Panc1 (cell line): ENCODE results near the gene SETD2. TPM values are rescaled to one million over a fixed set of nuclear protein-coding genes. Genes with fewer than 3 reads are reported as not detected.

Experiments
- ATAC-seq: fragments of 200-7000 bp; cut with Tn5 transposase; 2 replicates; pipeline ENCODE4 v1.9.1; 2020; ENCODE audit warnings: mild to moderate bottlenecking, moderate library complexity
- BruUV-seq: library from RNA; stranded (reverse); fragments of 400-500 nt; replicated peaks from 2 replicates; lab custom pipeline; 2021; lab: Mats Ljungman, UMichigan
- CTCF ChIA-PET: fragments of 300-600 bp; sonication (Branson Sonifier 250); formaldehyde crosslinking; loops from one replicate; lab custom pipeline; 2022; ENCODE audit warnings: antibody characterized with exemption; lab: Charles Lee
- POLR2A ChIA-PET: fragments of 300-600 bp; sonication (Branson Sonifier 250); formaldehyde crosslinking; loops from one replicate; lab custom pipeline; 2022; ENCODE audit warnings: antibody characterized with exemption; lab: Charles Lee
- DNase-seq: peaks from one replicate; pipeline ENCODE4 v3.0.0-alpha.2; 2010; ENCODE audit warnings: low read depth, low spot score
- H3K27ac ChIP-seq: 2 replicates; pipeline ENCODE4 v1.5.1; 2011; ENCODE audit warnings: mild to moderate bottlenecking, low read length, inconsistent platforms
- H3K27me3 ChIP-seq: fragments of 200-500 bp; sonication (Bioruptor generic); 2 replicates; pipeline ENCODE4 v1.6.0; 2014; ENCODE audit warnings: low read length, inconsistent platforms; ENCODE audit not compliant: control insufficient read depth, insufficient read depth
- H3K36me3 ChIP-seq: fragments of 200-500 bp; sonication (Bioruptor generic); 2 replicates; pipeline ENCODE4 v1.5.1; 2014; ENCODE audit warnings: inconsistent platforms, mild to moderate bottlenecking, low read length, moderate library complexity; ENCODE audit not compliant: control insufficient read depth, insufficient read depth
- H3K4me1 ChIP-seq: 2 replicates; pipeline ENCODE4 v1.5.1; 2011; ENCODE audit warnings: inconsistent platforms, mild to moderate bottlenecking, low read length, moderate library complexity; ENCODE audit not compliant: control insufficient read depth, insufficient read depth
- H3K4me3 ChIP-seq, 2 experiments: 2 replicates each; pipeline ENCODE4 v1.5.1; 2011 to 2012; ENCODE audit warnings: low read depth in 2 of 2, low read length in 2 of 2, mild to moderate bottlenecking in 2 of 2, inconsistent platforms in 1 of 2, moderate library complexity in 1 of 2
- H3K9me3 ChIP-seq: fragments of 200-500 bp; sonication (Bioruptor generic); 2 replicates; pipeline ENCODE4 v1.5.1; 2014; ENCODE audit warnings: low read depth, mild to moderate bottlenecking, inconsistent platforms, low read length, moderate library complexity; ENCODE audit not compliant: control insufficient read depth, insufficient read depth
- CTCF ChIP-seq: fragments of 450-650 bp; IDR thresholded peaks from 2 replicates; pipeline ENCODE4 v1.5.1; 2017; ENCODE audit warnings: mild to moderate bottlenecking
- POLR2AphosphoS5 ChIP-seq: IDR thresholded peaks from 2 replicates; pipeline ENCODE4 v1.6.1; 2012; ENCODE audit warnings: mild to moderate bottlenecking, low read depth, low read length, moderate library complexity
- REST ChIP-seq, 2 experiments: IDR thresholded peaks; 2 replicates each; pipeline ENCODE4 v1.6.1; 2011 to 2012; ENCODE audit warnings: low read depth in 2 of 2, control low read depth in 1 of 2, low read length in 1 of 2, mild to moderate bottlenecking in 1 of 2, moderate library complexity in 1 of 2; ENCODE audit not compliant: insufficient read depth in 1 of 2
- SIN3A ChIP-seq: IDR thresholded peaks from 2 replicates; pipeline ENCODE4 v1.6.1; 2012; ENCODE audit warnings: low read depth, mild to moderate bottlenecking, low read length, moderate library complexity, borderline replicate concordance; ENCODE audit not compliant: insufficient read depth
- TCF7L2 ChIP-seq: IDR thresholded peaks from 2 replicates; pipeline ENCODE4 v1.6.1; 2011; ENCODE audit warnings: mild to moderate bottlenecking, low read depth, low read length, inconsistent platforms
- in situ Hi-C: cut with HindIII; loops from 2 replicates; pipeline ENCODE4 v1.10.0; 2016; ENCODE audit warnings: low sequenced_read_pairs, low pct_unique_long_range_greater_than_20kb
- intact Hi-C: fragments of 100-400 bp; cut with micrococcal nuclease; formaldehyde crosslinking; loops from one replicate; pipeline ENCODE4 v1.10.0; 2022; ENCODE audit not compliant: unreplicated experiment
- total RNA-seq: library from RNA; stranded (reverse); gene quantifications from one replicate; pipeline ENCODE4 v1.2.1, GENCODE V29; 2021; ENCODE audit not compliant: unreplicated experiment

SETD2 gene
- total RNA-seq, 1 experiment from 2014 or later, result 32.6 TPM

- H3K36me3 ChIP-seq, result no peaks in the 10 kb centered on the region
- no peaks in the 10 kb centered on the region for H3K9me3 ChIP-seq
- POLR2A ChIA-PET, result no interaction called here
- TF ChIP-seq REST (IDR thresholded peaks at IDR 0.05; ENCODE audit: insufficient read depth in 1 of 2, low read depth in 2 of 2, low read length in 1 of 2) (no peak), TCF7L2 (no peak), POLR2AphosphoS5 (no peak), CTCF (no peak), SIN3A (no peak)
- H3K4me1 ChIP-seq, result no peaks in the 10 kb centered on the region
- ATAC-seq, result no peak
- BruUV-seq, result no TSS peak
- no peak for DNase-seq
- intact Hi-C loops, result loop anchor here (10.0 kb wide), 1 partner anchor 70 kb away; no protein-coding TSS in a partner anchor
- no peak overlapping the region for H3K4me3 ChIP-seq
- in situ Hi-C loops, result no loop called here
- H3K27me3 ChIP-seq, result no peaks in the 10 kb centered on the region
- CTCF ChIA-PET, result no interaction called here
- H3K27ac ChIP-seq, result no peak overlapping the region
Observed at GRCh38 chr3:46994801-46995731, 168.8 kb downstream of the SETD2 start.

GRCh38 chr3:46993986-46994385 is 169.9 kb downstream of the SETD2 start:
- Histone ChIP-seq H3K9me3 (no peaks in the 10 kb centered on the region), H3K27me3 (no peaks in the 10 kb centered on the region), H3K27ac (no peak overlapping the region), H3K36me3 (no peaks in the 10 kb centered on the region), H3K4me1 (no peaks in the 10 kb centered on the region), H3K4me3 (no peak overlapping the region)
- ATAC-seq (no peak), DNase-seq (no peak)
- in situ Hi-C loops, result no loop called here
- ChIA-PET CTCF (no interaction called here), POLR2A (no interaction called here)
- no peak for TF ChIP-seq POLR2AphosphoS5
- intact Hi-C loops, result loop anchor here (10.0 kb wide), 1 partner anchor 69 kb away; no protein-coding TSS in a partner anchor
- BruUV-seq, result no TSS peak

- intact Hi-C loops (loop anchor here (10.0 kb wide), 1 partner anchor 68 kb away; no protein-coding TSS in a partner anchor), in situ Hi-C loops (no loop called here)
- Histone ChIP-seq H3K27me3 (no peaks in the 10 kb centered on the region), H3K36me3 (no peaks in the 10 kb centered on the region), H3K4me1 (no peaks in the 10 kb centered on the region), H3K9me3 (no peaks in the 10 kb centered on the region), H3K27ac (no peak overlapping the region), H3K4me3 (no peak overlapping the region)
- BruUV-seq, result no TSS peak
- TF ChIP-seq TCF7L2 (no peak), REST (IDR thresholded peaks at IDR 0.05; ENCODE audit: insufficient read depth in 1 of 2, low read depth in 2 of 2, low read length in 1 of 2) (no peak)
- ATAC-seq (no peak), DNase-seq (no peak)
- CTCF ChIA-PET, result no interaction called here
- POLR2A ChIA-PET, result no interaction called here
Observed at GRCh38 chr3:46993292-46993691, 170.6 kb downstream of the SETD2 start.
